Panc1 (cell line): Measurements from ENCODE around the gene NYAP1. TPM values are rescaled to one million over a fixed set of nuclear protein-coding genes. Genes with fewer than 3 reads are reported as not detected.

Experiments
- ATAC-seq: fragments of 200-7000 bp; cut with Tn5 transposase; 2 replicates; pipeline ENCODE4 v1.9.1; 2020; ENCODE audit warnings: mild to moderate bottlenecking, moderate library complexity
- BruUV-seq: library from RNA; stranded (reverse); fragments of 400-500 nt; replicated peaks from 2 replicates; lab custom pipeline; 2021; lab: Mats Ljungman, UMichigan
- CTCF ChIA-PET: fragments of 300-600 bp; sonication (Branson Sonifier 250); formaldehyde crosslinking; loops from one replicate; lab custom pipeline; 2022; ENCODE audit warnings: antibody characterized with exemption; lab: Charles Lee
- POLR2A ChIA-PET: fragments of 300-600 bp; sonication (Branson Sonifier 250); formaldehyde crosslinking; loops from one replicate; lab custom pipeline; 2022; ENCODE audit warnings: antibody characterized with exemption; lab: Charles Lee
- DNase-seq: peaks from one replicate; pipeline ENCODE4 v3.0.0-alpha.2; 2010; ENCODE audit warnings: low read depth, low spot score
- H3K27ac ChIP-seq: 2 replicates; pipeline ENCODE4 v1.5.1; 2011; ENCODE audit warnings: mild to moderate bottlenecking, low read length, inconsistent platforms
- H3K27me3 ChIP-seq: fragments of 200-500 bp; sonication (Bioruptor generic); 2 replicates; pipeline ENCODE4 v1.6.0; 2014; ENCODE audit warnings: low read length, inconsistent platforms; ENCODE audit not compliant: control insufficient read depth, insufficient read depth
- H3K36me3 ChIP-seq: fragments of 200-500 bp; sonication (Bioruptor generic); 2 replicates; pipeline ENCODE4 v1.5.1; 2014; ENCODE audit warnings: inconsistent platforms, mild to moderate bottlenecking, low read length, moderate library complexity; ENCODE audit not compliant: control insufficient read depth, insufficient read depth
- H3K4me1 ChIP-seq: 2 replicates; pipeline ENCODE4 v1.5.1; 2011; ENCODE audit warnings: inconsistent platforms, mild to moderate bottlenecking, low read length, moderate library complexity; ENCODE audit not compliant: control insufficient read depth, insufficient read depth
- H3K4me3 ChIP-seq, 2 experiments: 2 replicates each; pipeline ENCODE4 v1.5.1; 2011 to 2012; ENCODE audit warnings: low read depth in 2 of 2, low read length in 2 of 2, mild to moderate bottlenecking in 2 of 2, inconsistent platforms in 1 of 2, moderate library complexity in 1 of 2
- H3K9me3 ChIP-seq: fragments of 200-500 bp; sonication (Bioruptor generic); 2 replicates; pipeline ENCODE4 v1.5.1; 2014; ENCODE audit warnings: low read depth, mild to moderate bottlenecking, inconsistent platforms, low read length, moderate library complexity; ENCODE audit not compliant: control insufficient read depth, insufficient read depth
- CTCF ChIP-seq: fragments of 450-650 bp; IDR thresholded peaks from 2 replicates; pipeline ENCODE4 v1.5.1; 2017; ENCODE audit warnings: mild to moderate bottlenecking
- POLR2AphosphoS5 ChIP-seq: IDR thresholded peaks from 2 replicates; pipeline ENCODE4 v1.6.1; 2012; ENCODE audit warnings: mild to moderate bottlenecking, low read depth, low read length, moderate library complexity
- REST ChIP-seq, 2 experiments: IDR thresholded peaks; 2 replicates each; pipeline ENCODE4 v1.6.1; 2011 to 2012; ENCODE audit warnings: low read depth in 2 of 2, control low read depth in 1 of 2, low read length in 1 of 2, mild to moderate bottlenecking in 1 of 2, moderate library complexity in 1 of 2; ENCODE audit not compliant: insufficient read depth in 1 of 2
- SIN3A ChIP-seq: IDR thresholded peaks from 2 replicates; pipeline ENCODE4 v1.6.1; 2012; ENCODE audit warnings: low read depth, mild to moderate bottlenecking, low read length, moderate library complexity, borderline replicate concordance; ENCODE audit not compliant: insufficient read depth
- TCF7L2 ChIP-seq: IDR thresholded peaks from 2 replicates; pipeline ENCODE4 v1.6.1; 2011; ENCODE audit warnings: mild to moderate bottlenecking, low read depth, low read length, inconsistent platforms
- in situ Hi-C: cut with HindIII; loops from 2 replicates; pipeline ENCODE4 v1.10.0; 2016; ENCODE audit warnings: low sequenced_read_pairs, low pct_unique_long_range_greater_than_20kb
- intact Hi-C: fragments of 100-400 bp; cut with micrococcal nuclease; formaldehyde crosslinking; loops from one replicate; pipeline ENCODE4 v1.10.0; 2022; ENCODE audit not compliant: unreplicated experiment
- total RNA-seq: library from RNA; stranded (reverse); gene quantifications from one replicate; pipeline ENCODE4 v1.2.1, GENCODE V29; 2021; ENCODE audit not compliant: unreplicated experiment

NYAP1 gene
- total RNA-seq, 1 experiment from 2014 or later, result 4.0 TPM

- ATAC-seq, result no peak
- H3K9me3 ChIP-seq, result no peaks in the 10 kb centered on the region
- no peaks in the 10 kb centered on the region for H3K4me1 ChIP-seq
- no TSS peak for BruUV-seq
- H3K4me3 ChIP-seq, result no peak overlapping the region
- ChIA-PET CTCF (no interaction called here), POLR2A (no interaction called here)
- H3K27me3 ChIP-seq, result no peaks in the 10 kb centered on the region
- TF ChIP-seq TCF7L2 (no peak), CTCF (no peak), SIN3A (no peak), REST (IDR thresholded peaks at IDR 0.05; ENCODE audit: insufficient read depth in 1 of 2, low read depth in 2 of 2, low read length in 1 of 2) (no peak), POLR2AphosphoS5 (no peak)
- no peak overlapping the region for H3K27ac ChIP-seq
- H3K36me3 ChIP-seq, result no peaks in the 10 kb centered on the region
- intact Hi-C loops, result no loop called here
- in situ Hi-C loops, result no loop called here
- DNase-seq, result no peak
Measured at GRCh38 chr7:100513212-100513810, 29.6 kb downstream of the NYAP1 start.

GRCh38 chr7:100515072-100515532, 31.4 kb downstream of the NYAP1 start:
- intact Hi-C loops, result no loop called here
- BruUV-seq, result no TSS peak
- POLR2A ChIA-PET, result interaction anchor here (0.6 kb wide), 1 partner anchor 9 kb away, joined by 5 read pairs; no protein-coding TSS in a partner anchor

More at GRCh38 chr7:100515072-100515532, 31.4 kb downstream of the NYAP1 start:
- H3K27me3 ChIP-seq, result no peaks in the 10 kb centered on the region
- ATAC-seq, result no peak
- H3K4me1 ChIP-seq, result no peaks in the 10 kb centered on the region
- no peak overlapping the region for H3K27ac ChIP-seq
- H3K36me3 ChIP-seq, result no peaks in the 10 kb centered on the region
- CTCF ChIA-PET, result no interaction called here
- DNase-seq, result no peak
- no peak for TF ChIP-seq POLR2AphosphoS5
- no peak for TF ChIP-seq REST (IDR thresholded peaks at IDR 0.05; ENCODE audit: insufficient read depth in 1 of 2, low read depth in 2 of 2, low read length in 1 of 2)
- no peak for TF ChIP-seq CTCF
- no peak for TF ChIP-seq SIN3A
- TF ChIP-seq TCF7L2, result no peak
- H3K9me3 ChIP-seq, result no peaks in the 10 kb centered on the region
- H3K4me3 ChIP-seq, result no peak overlapping the region
- in situ Hi-C loops, result no loop called here
